ENCODE results near the gene GRM4.

Gene GRM4

DNA sequence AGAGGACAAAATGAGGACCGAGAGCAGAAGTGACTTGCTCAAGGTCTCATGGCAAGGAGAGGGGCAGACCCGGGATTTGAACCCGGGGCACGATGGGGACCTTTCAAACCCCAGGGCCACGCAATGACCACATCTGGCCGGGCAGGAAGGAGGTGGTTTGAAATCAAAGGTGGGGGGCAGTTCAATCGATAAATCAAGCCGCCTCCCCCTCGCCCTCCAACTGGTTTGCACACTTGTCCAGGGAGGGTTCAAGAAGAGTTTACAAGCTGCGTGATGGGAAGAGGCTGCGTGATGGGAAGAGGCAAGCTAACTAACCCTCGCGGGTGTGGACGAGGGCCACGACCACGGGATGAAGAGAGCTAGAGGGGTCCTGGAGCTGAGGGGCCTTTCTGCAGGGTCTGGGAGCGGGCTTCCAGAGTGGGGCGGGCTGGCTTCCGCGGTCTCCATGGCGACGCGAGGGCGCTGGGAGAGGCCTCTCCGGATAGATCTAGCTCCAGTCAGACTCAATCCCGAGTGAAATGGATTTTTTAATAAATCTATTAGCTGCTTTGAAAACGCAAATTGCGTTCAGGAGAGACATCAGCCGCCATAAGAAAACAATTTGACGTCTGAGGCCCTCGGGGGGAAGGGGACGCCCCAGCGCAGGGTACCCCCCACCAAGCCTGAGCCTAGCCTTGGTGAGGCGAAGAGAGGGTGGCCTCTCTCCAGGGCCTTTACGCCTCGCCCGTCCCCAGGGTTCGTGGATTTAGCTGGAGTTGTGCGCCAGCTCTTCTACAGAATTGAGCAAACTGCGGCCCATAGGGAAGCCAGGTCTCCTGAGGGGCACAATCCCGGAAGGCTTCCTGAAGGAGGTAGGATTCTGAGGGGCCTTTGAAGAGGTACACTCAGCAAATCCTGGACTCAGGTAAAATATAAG, 143.9 kb downstream of the GRM4 start:
- no peaks in the 10 kb centered on the region for H3K9me3 ChIP-seq (ENCODE audit: low read length)
- H3K9ac ChIP-seq (ENCODE audit: low read length): no peak overlapping the region
- H3K4me3 ChIP-seq (ENCODE audit: low read depth in 1 of 2, low read length in 2 of 2): no peak overlapping the region
- H3K4me1 ChIP-seq (ENCODE audit: insufficient read depth, low read length): no peaks in the 10 kb centered on the region
- H3K27ac ChIP-seq (ENCODE audit: low read depth, low read length): no peak overlapping the region
- no peaks in the 10 kb centered on the region for H3K36me3 ChIP-seq (ENCODE audit: insufficient read depth, low read length)
- H3K27me3 ChIP-seq (ENCODE audit: control insufficient read depth in 1 of 2, insufficient read depth in 2 of 2, low read length in 2 of 2): no peaks in the 10 kb centered on the region

DNA sequence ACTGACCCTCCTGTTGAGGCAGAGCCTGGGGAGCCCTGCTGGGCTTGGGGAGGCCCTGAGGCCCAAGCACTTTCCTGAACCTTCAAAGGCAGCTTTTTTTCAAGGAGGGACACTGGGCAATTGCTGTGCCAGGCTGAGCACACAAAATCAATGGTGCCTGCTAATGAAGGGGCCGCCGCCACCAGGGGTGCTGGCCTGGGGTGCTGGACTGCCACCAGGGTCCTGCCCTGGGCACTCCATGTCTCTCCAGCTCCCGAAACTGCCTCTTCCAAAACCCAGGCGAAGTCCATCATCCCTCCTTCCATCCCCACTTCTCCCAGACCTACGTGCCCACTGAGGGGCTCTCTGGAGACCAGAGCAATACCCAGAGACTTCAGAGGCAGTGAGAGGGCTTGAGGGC, 145.6 kb downstream of the GRM4 start:
- H3K36me3 ChIP-seq (ENCODE audit: insufficient read depth, low read length): no peaks in the 10 kb centered on the region
- H3K4me1 ChIP-seq (ENCODE audit: insufficient read depth, low read length): no peaks in the 10 kb centered on the region
- no peaks in the 10 kb centered on the region for H3K9me3 ChIP-seq (ENCODE audit: low read length)
- no peak overlapping the region for H3K27ac ChIP-seq (ENCODE audit: low read depth, low read length)
- H3K4me3 ChIP-seq (ENCODE audit: low read depth in 1 of 2, low read length in 2 of 2): no peak overlapping the region
- H3K27me3 ChIP-seq (ENCODE audit: control insufficient read depth in 1 of 2, insufficient read depth in 2 of 2, low read length in 2 of 2): no peaks in the 10 kb centered on the region
- no peak overlapping the region for H3K9ac ChIP-seq (ENCODE audit: low read length)

DNA sequence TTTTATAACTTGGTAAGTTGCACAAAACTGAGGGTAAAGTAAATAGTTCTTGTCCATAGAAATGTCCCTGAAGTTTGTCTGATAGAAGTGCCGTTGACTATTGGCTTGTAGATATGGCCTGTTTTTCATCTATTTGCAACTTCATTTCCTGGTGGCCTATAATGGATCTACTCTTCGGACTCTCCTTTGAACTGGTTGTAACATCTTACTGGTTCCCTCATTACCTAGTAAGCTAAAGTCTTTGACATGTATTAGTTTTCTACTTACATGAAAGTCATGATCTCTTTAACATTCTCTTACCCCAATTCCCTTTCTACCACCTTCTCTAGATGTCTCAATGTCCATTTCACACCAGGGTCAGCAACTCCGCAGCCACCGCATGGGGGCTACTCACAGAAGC, 146.3 kb downstream of the GRM4 start:
- H3K9me3 ChIP-seq (ENCODE audit: low read length): no peaks in the 10 kb centered on the region
- no peak overlapping the region for H3K27ac ChIP-seq (ENCODE audit: low read depth, low read length)
- no peak overlapping the region for H3K9ac ChIP-seq (ENCODE audit: low read length)
- no peaks in the 10 kb centered on the region for H3K36me3 ChIP-seq (ENCODE audit: insufficient read depth, low read length)
- no peak overlapping the region for H3K4me3 ChIP-seq (ENCODE audit: low read depth in 1 of 2, low read length in 2 of 2)
- no peaks in the 10 kb centered on the region for H3K27me3 ChIP-seq (ENCODE audit: control insufficient read depth in 1 of 2, insufficient read depth in 2 of 2, low read length in 2 of 2)
- no peaks in the 10 kb centered on the region for H3K4me1 ChIP-seq (ENCODE audit: insufficient read depth, low read length)

DNA sequence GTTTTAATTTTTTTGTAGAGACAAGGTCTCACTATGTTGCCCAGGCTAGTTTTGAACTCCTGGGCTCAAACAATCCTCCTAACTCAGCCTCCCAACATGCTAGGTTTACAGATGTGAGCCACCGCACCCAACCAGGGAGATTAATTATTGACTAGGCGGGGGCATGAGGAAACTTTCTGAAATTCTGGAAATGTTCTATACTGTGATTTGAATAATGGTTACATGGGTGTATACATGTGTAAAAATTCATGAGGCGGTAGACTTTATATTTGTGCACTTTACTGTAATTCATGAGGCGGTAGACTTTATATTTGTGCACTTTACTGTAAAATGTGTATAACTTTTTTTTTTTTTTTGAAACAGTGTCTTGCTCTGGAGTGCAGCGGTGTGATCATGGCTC, 147.2 kb downstream of the GRM4 start:
- Histone ChIP-seq H3K4me3 (ENCODE audit: low read depth in 1 of 2, low read length in 2 of 2) (no peak overlapping the region), H3K4me1 (ENCODE audit: insufficient read depth, low read length) (no peaks in the 10 kb centered on the region), H3K9me3 (ENCODE audit: low read length) (no peaks in the 10 kb centered on the region), H3K27ac (ENCODE audit: low read depth, low read length) (no peak overlapping the region), H3K9ac (ENCODE audit: low read length) (no peak overlapping the region), H3K36me3 (ENCODE audit: insufficient read depth, low read length) (no peaks in the 10 kb centered on the region), H3K27me3 (ENCODE audit: control insufficient read depth in 1 of 2, insufficient read depth in 2 of 2, low read length in 2 of 2) (no peaks in the 10 kb centered on the region)

DNA sequence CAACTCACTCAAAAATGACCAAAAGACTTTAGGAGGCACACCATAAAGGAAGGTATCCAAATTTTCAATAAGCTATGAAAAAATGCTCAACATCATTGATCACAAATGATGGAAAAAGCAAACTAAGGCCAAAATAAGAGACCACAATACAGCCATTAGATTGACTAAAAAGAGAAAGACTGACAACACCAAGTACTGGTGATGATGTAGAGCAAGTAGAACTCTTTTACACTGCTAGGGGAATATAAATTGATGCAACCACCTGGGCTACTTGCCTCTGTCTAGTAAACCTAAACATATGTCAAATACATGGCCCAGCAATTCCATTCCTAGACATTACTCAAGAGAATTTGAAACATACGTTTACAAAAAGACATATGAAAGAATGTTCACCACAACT, 148.6 kb downstream of the GRM4 start:
- H3K27ac ChIP-seq (ENCODE audit: low read depth, low read length): no peak overlapping the region
- no peak overlapping the region for H3K9ac ChIP-seq (ENCODE audit: low read length)
- H3K36me3 ChIP-seq (ENCODE audit: insufficient read depth, low read length): no peaks in the 10 kb centered on the region
- no peaks in the 10 kb centered on the region for H3K9me3 ChIP-seq (ENCODE audit: low read length)
- H3K27me3 ChIP-seq (ENCODE audit: control insufficient read depth in 1 of 2, insufficient read depth in 2 of 2, low read length in 2 of 2): no peaks in the 10 kb centered on the region
- no peaks in the 10 kb centered on the region for H3K4me1 ChIP-seq (ENCODE audit: insufficient read depth, low read length)
- H3K4me3 ChIP-seq (ENCODE audit: low read depth in 1 of 2, low read length in 2 of 2): no peak overlapping the region

DNA sequence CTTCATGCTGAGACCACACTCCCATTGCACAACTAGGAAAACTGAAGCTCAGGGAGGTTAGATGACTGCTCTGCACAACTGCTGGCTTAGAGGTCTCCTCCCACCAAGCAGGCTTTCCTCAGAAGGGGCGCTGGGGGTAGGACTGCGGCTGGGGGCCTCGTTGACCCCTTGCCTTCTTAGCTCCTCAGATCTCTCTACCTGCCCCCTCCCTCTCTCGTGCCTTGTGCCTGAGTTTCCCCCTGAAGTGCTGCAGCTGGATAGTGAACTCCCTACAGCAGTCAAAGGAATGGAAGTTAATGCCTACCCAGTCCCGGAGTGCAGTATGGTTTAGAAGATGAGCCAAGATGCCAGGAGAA, 149.8 kb downstream of the GRM4 start:
- Histone ChIP-seq H3K9ac (ENCODE audit: low read length) (no peak overlapping the region), H3K9me3 (ENCODE audit: low read length) (no peaks in the 10 kb centered on the region), H3K4me3 (ENCODE audit: low read depth in 1 of 2, low read length in 2 of 2) (no peak overlapping the region), H3K27me3 (ENCODE audit: control insufficient read depth in 1 of 2, insufficient read depth in 2 of 2, low read length in 2 of 2) (no peaks in the 10 kb centered on the region), H3K4me1 (ENCODE audit: insufficient read depth, low read length) (no peaks in the 10 kb centered on the region), H3K27ac (ENCODE audit: low read depth, low read length) (no peak overlapping the region), H3K36me3 (ENCODE audit: insufficient read depth, low read length) (no peaks in the 10 kb centered on the region)

DNA sequence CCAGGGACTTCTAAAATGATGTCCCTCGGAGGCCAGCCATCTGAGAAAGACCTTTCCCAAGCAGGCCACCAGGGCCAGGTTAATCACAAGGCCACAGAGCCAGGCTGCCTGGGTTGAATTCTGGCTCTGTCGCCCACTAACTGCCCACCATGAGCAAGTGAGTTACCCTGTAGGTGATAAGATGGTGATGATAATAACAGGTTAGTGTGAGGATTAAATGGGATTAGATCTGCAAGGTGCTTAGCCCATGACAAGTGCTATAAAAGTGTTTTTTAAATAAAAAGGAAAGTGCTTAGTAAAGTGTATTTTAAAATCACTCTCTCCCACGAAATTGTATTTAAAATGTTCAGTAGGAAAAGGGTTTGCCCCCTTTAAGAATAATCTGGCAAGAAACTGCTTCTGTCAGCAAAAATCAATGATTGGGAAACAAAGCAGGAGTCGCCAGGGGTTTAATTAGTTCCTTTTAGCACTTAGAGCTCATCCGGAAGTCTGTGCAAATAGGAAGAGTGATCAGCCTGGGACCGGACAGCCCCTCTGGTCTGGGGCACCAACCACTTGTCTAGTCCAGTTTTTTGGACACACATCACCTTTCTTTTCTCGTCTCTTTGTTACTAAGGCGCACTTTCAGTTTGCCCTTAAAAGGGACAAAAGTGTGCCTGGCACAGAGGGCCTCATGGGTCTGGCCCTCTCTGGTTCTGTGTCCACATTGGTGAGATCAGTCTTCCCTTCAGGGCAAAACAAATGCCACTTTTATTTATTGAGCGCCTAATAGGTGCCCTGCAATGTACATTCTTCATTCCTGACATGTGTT, 150.4 kb downstream of the GRM4 start:
- no peaks in the 10 kb centered on the region for H3K36me3 ChIP-seq (ENCODE audit: insufficient read depth, low read length)

DNA sequence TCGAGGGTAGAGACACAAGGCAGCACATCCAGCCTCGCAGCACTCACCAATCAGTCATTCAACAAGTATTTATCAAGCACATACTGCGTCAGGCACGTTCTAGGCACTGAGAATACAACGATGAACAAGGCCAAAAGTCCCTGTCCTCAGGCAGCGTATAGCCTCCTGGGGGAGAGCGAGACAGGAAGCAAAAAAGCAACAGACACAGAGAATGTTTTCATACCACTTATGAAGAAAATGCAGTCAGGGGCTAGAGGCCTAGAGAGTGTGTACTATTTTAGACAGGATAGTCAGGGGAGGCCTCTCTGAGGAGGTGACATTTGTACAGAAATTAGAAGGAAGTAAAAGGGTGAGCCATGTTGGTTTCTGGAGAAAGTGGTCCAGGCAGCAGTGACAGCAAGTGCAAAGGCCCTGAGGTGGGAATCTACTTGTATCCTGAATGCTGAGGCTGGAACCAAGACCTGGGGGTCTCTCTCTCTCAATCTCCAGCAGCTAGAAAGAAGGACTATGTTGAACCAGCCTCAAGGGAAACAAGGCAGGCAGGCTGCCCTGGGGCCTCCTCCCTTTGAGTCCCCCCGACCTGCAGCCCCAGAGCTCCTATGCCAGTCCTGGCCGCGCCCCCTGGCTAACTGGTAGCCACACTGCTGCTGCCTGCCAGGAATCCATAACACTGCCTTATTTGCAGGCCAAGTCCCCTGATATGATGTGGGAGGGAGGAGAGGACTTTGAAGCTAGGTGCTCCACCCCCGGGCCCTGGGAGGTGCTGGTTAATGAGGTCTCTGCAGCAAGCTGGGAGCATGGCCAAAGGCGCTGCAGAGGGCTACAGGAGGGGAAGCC, 151.2 kb downstream of the GRM4 start:
- Histone ChIP-seq H3K27me3 (ENCODE audit: control insufficient read depth in 1 of 2, insufficient read depth in 2 of 2, low read length in 2 of 2) (no peaks in the 10 kb centered on the region), H3K9ac (ENCODE audit: low read length) (no peak overlapping the region), H3K36me3 (ENCODE audit: insufficient read depth, low read length) (no peaks in the 10 kb centered on the region), H3K4me1 (ENCODE audit: insufficient read depth, low read length) (no peaks in the 10 kb centered on the region), H3K27ac (ENCODE audit: low read depth, low read length) (no peak overlapping the region), H3K4me3 (ENCODE audit: low read depth in 1 of 2, low read length in 2 of 2) (no peak overlapping the region), H3K9me3 (ENCODE audit: low read length) (no peaks in the 10 kb centered on the region)

More for the DNA sequence above, 150.4 kb downstream of the GRM4 start:
- Histone ChIP-seq H3K9me3 (ENCODE audit: low read length) (no peaks in the 10 kb centered on the region), H3K4me3 (ENCODE audit: low read depth in 1 of 2, low read length in 2 of 2) (no peak overlapping the region), H3K9ac (ENCODE audit: low read length) (no peak overlapping the region), H3K4me1 (ENCODE audit: insufficient read depth, low read length) (no peaks in the 10 kb centered on the region), H3K27me3 (ENCODE audit: control insufficient read depth in 1 of 2, insufficient read depth in 2 of 2, low read length in 2 of 2) (no peaks in the 10 kb centered on the region), H3K27ac (ENCODE audit: low read depth, low read length) (no peak overlapping the region)

DNA sequence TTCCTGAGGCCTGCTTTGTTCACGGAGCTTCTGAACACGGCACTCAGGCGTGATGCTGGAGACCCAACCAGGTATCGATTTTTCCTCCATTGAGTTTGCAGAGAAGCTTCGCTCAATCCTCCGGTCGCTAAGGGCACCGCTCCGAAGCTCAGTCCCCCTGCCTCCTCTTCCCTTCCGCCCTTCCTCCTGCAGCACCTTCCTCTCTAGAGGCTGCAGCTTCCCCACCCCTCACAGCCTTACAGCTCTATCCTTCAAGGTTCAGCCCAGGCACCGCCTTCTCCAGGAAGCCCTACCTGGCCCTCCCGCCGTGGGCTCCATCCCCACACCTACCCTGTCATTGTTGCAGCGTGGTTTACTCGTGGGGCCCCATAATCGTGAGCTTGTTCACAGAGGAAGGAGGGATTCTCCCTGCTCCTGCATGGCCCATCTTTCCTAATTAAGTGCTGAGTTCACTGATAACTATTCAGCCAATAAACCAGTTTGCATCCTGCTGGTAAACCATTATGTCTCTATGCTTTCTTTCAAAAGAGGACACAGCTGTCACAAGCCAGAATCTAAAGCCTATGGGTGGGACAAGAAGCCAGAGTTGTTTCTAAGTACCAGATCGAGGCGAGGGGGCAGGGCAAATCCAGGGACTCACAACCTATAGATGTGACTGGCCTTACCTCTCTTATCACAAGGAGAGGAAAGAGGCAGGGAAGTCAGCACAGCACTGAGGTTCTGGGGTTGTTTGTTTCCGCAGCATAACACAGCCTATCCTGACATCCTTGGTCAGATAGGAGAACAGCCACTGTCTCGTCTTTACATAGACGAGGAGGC, 152.0 kb downstream of the GRM4 start:
- Histone ChIP-seq H3K27me3 (ENCODE audit: control insufficient read depth in 1 of 2, insufficient read depth in 2 of 2, low read length in 2 of 2) (no peaks in the 10 kb centered on the region), H3K27ac (ENCODE audit: low read depth, low read length) (no peak overlapping the region), H3K4me3 (ENCODE audit: low read depth in 1 of 2, low read length in 2 of 2) (no peak overlapping the region), H3K36me3 (ENCODE audit: insufficient read depth, low read length) (no peaks in the 10 kb centered on the region), H3K9me3 (ENCODE audit: low read length) (no peaks in the 10 kb centered on the region), H3K9ac (ENCODE audit: low read length) (no peak overlapping the region), H3K4me1 (ENCODE audit: insufficient read depth, low read length) (no peaks in the 10 kb centered on the region)

DNA sequence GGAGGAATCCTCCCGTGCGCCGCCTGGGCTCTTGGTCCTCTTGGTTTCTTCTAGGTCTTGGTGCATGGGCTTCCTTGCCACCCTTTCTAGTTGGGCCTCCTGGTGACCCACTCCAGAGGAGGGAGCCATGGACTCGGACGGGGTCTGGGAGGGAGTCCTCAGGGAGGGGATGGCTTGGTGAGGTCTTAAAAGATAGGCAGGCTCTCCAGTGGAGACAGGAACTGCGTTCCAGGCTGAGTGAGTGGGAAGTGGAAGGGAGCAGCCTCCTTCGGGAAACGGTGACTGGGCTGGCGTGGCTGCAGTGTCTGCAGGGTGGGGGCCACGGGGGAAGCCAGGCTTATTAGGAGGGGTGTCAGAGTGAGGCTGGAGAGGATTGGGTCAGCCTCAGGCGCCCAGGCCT, 152.8 kb downstream of the GRM4 start:
- no peak overlapping the region for H3K9ac ChIP-seq (ENCODE audit: low read length)
- no peaks in the 10 kb centered on the region for H3K9me3 ChIP-seq (ENCODE audit: low read length)
- H3K4me1 ChIP-seq (ENCODE audit: insufficient read depth, low read length): no peaks in the 10 kb centered on the region
- no peak overlapping the region for H3K27ac ChIP-seq (ENCODE audit: low read depth, low read length)
- no peak overlapping the region for H3K4me3 ChIP-seq (ENCODE audit: low read depth in 1 of 2, low read length in 2 of 2)
- H3K27me3 ChIP-seq (ENCODE audit: control insufficient read depth in 1 of 2, insufficient read depth in 2 of 2, low read length in 2 of 2): no peaks in the 10 kb centered on the region
- no peaks in the 10 kb centered on the region for H3K36me3 ChIP-seq (ENCODE audit: insufficient read depth, low read length)

Measured in muscle layer of colon (tissue), 2 donors.